HG03378 (cell line): ENCODE measurements around the gene RNF32.

ENCODE experiments used
- ATAC-seq: cut with Tn5 transposase; IDR thresholded peaks from one replicate; pipeline ENCODE4 v1.9.1; 2021; ENCODE audit warnings: mild to moderate bottlenecking, moderate library complexity; ENCODE audit not compliant: unreplicated experiment

RNF32 gene

GRCh38 chr7:156725936-156726335 lies 85.4 kb downstream of the RNF32 start:
- no peak for ATAC-seq
